ENCODE results near the gene GALNT18.

GALNT18 gene

GRCh38 chr11:11427140-11427539 is 194.7 kb downstream of the GALNT18 start:
- no peak for FAIRE-seq

- no peak for FAIRE-seq
Measured at GRCh38 chr11:11426226-11426952, 195.4 kb downstream of the GALNT18 start.

GRCh38 chr11:11425806-11426205 is 196.0 kb downstream of the GALNT18 start:
- no peak for FAIRE-seq

- FAIRE-seq = no peak
Measured at GRCh38 chr11:11424688-11425087, 197.1 kb downstream of the GALNT18 start.

- no peak for FAIRE-seq
Measured at GRCh38 chr11:11422411-11423128, 199.2 kb downstream of the GALNT18 start.

- FAIRE-seq = no peak
Measured at GRCh38 chr11:11421509-11421908, 200.3 kb downstream of the GALNT18 start.

- no peak for FAIRE-seq
Measured at GRCh38 chr11:11420899-11421285, 200.9 kb downstream of the GALNT18 start.

GRCh38 chr11:11420191-11420898 is 201.5 kb downstream of the GALNT18 start:
- no peak for FAIRE-seq

GRCh38 chr11:11419747-11420146 is 202.1 kb downstream of the GALNT18 start:
- FAIRE-seq = no peak

GRCh38 chr11:11416917-11417316 is 204.9 kb downstream of the GALNT18 start:
- no peak for FAIRE-seq

GRCh38 chr11:11416502-11416901 is 205.3 kb downstream of the GALNT18 start:
- FAIRE-seq = no peak

GRCh38 chr11:11415901-11416300 is 205.9 kb downstream of the GALNT18 start:
- no peak for FAIRE-seq

GRCh38 chr11:11414996-11415395 is 206.8 kb downstream of the GALNT18 start:
- no peak for FAIRE-seq

GRCh38 chr11:11413776-11414175 is 208.0 kb downstream of the GALNT18 start:
- no peak for FAIRE-seq

GRCh38 chr11:11411401-11411985 is 210.3 kb downstream of the GALNT18 start:
- no peak for FAIRE-seq

GRCh38 chr11:11409901-11410300 is 211.9 kb downstream of the GALNT18 start:
- FAIRE-seq = no peak

GRCh38 chr11:11409224-11409623 is 212.6 kb downstream of the GALNT18 start:
- no peak for FAIRE-seq

GRCh38 chr11:11408436-11409221 is 213.2 kb downstream of the GALNT18 start:
- FAIRE-seq = no peak

- FAIRE-seq = no peak
Measured at GRCh38 chr11:11407763-11408084, 214.1 kb downstream of the GALNT18 start.

GRCh38 chr11:11407065-11407762 is 214.6 kb downstream of the GALNT18 start:
- FAIRE-seq = no peak

GRCh38 chr11:11406652-11407051 is 215.2 kb downstream of the GALNT18 start:
- no peak for FAIRE-seq
